NCI-H2227 (cell line): ENCODE results near the gene IL15RA.
"Not testable (repeated sequence)": the region's sequence is repeated elsewhere in the genome, so short reads cannot be mapped to it uniquely, and the experiment has no call there.

Experiments used
- DNase-seq: peaks from one replicate; lab custom pipeline; 2025; ENCODE audit not compliant: unreplicated experiment; lab: John Stamatoyannopoulos, UW

The IL15RA gene

DNA sequence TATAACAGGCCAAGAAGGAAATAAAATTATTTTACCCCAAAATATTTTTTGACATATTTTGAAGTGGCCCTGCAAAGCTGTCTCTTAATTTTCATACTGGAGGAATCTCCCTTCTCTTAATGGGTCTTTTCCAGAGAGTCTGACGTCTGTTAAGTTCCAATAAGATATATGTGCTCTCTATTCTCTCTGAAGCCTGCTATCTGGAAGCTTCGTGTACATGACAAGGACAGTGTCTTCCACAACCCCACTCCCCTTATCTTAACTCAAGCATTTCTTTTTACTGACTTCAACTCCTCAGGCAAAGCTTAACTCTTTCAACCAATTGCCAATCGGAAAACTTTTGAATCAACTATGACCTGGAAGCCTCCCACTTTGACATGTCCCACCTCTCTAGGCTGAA is 29.2 kb upstream of the IL15RA start:
- DNase-seq: no peak

DNA sequence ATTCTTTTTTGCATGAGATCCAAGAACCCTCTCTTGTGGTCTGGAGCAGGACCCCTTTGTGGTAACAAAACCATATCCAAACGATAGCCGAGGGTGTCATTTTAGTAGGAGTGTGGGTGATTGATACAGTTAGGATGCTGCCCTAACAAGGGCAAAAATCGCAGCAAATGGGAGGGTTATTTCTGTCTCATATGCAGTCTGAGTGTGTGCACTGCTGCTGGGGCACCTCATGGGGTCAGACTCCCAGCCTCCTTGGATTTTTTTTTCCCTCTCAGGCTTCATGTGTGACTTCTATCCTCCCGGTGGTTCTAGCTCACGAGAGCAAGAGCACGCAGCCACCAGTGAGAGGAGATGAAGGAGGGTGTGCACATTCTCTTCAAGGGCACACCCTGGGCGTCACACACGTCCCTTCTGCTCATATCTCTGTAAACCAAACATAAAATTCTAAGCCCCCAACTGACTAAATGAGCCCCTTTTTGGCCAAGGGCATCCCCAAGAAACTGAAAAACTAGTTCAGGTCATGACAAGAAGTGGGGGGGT is 28.6 kb upstream of the IL15RA start:
- no peak for DNase-seq

DNA sequence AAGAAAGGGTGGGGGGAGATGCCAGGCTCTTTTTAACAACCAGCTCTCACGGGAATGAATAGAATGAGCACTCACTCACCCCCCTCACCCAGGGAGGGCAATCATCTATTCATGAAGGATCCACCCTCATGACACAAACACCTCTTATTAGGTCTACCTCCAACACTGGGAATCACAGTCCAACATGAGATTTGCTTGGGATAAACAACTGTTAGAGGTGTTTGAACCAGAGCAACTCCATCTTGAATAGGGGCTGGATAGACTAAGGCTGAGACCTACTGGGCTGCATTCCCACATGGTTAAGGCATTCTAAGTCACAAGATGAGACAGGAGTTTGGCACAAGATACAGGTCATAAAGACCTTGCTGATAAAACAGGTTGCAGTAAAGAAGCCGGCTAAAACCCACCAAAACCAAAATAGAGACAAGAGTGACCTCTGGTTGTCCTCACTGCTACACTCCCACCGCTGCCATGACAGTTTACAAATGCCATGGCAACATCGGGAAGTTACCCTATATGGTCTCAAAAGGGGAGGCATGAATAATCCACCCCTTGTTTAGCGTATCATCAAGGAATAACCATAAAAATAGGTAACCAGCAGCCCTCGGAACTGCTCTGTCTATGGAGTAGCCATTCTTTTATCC is 27.9 kb upstream of the IL15RA start:
- not testable (repeated sequence) for DNase-seq

DNA sequence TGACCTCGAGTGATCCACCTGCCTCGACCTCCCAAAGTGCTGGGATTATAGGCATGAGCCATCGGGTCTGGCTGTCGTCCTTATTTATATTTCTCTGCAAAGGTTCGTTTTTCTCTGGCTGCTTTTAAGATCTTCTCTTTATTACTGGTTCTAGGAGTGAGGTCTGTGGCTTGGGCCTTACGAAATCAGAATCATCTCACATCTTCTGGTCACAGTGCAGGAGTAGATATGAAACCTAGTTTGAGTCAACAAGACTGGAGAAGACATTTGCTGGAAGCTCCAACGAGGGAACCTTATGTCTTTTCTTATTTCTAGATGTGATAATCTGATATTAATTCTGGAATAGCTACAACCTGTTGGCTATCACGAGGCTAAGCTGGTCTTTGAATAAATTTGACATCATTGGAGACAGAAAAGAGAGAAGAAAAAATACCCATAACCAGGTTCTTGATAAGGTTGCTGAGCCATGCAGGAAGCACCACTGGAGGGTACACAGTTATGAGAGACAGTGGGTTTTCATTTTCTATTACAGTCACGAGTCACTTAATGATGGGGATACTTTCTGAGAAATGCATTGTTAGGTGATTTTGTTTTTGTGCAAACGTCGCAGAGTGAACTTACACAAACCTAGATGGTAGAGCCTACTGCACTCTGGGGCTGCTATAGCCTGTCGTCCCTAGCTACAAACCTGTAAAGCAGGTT is 25.6 kb upstream of the IL15RA start:
- no peak for DNase-seq

DNA sequence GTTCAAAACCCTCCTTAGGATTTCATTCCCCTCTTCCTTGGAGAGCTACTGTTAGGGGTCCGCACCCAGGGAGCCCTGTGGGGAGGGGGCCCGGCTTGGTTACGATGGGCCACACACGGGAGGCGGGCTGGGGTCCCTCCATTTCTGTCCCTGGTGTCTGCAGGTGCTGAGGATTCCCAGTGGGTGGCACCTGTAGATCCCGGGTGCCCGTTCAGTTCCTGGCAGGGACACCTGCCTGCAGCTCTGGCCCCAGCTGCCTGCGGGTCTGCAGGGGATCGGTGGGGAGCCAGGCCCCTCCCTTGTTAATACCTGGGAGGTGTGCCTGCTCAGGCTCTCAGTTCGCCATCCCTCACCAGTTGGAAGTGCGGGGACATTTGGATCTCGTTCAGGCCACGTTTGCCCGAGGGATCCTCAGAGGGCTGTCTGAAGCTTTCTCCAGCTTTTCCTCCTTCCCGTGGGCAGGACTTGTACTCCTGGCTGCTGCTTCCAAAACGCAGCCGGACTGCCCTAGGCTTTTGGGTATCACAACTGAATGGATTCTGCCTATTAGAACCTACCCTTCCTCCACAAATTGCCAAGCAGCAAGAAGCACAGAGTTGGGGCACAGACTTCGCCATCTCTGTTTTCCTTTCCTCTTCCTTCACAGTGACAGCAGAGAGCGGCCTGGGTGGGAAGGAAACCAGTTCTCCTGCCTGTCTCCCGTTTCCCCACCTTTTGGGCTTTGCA is 22.3 kb upstream of the IL15RA start:
- no peak for DNase-seq

DNA sequence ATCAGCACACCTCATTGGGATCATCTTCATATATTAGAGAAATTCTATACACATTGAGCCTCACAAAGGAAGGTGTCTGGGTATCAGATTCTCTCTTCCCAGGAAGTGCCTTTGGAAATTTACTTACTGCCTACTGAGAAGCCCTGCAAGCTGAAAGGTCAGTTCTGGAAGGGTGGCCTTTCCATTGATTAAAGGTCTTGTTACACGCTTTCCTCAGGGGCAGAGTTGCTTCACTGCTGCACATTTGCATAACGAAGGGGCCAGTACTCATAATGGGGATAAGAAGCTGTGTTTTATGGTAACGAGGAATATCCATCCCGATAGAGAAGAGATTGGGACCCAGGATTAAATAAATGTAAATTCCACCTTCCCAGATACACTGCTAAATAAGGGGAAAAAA is 19.4 kb upstream of the IL15RA start:
- DNase-seq: no peak

DNA sequence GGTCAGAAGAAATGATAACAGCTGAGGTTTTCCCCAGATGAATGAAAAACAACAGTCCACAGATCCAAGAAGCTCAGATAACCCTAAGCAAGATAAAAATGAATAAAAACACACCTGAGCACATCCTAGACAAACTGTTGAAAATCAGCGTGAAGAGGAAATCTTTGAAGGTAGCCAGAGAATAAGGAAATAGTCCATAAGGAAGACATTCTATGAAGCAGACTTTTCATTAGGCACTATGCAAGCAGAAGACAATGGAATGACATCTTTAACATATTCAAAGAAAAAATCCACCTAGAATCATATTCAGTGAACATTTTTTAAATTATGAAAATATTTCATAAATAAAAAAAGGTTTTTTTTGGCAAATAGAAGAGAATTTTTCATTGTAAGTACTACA is 15.1 kb upstream of the IL15RA start:
- DNase-seq: no peak

DNA sequence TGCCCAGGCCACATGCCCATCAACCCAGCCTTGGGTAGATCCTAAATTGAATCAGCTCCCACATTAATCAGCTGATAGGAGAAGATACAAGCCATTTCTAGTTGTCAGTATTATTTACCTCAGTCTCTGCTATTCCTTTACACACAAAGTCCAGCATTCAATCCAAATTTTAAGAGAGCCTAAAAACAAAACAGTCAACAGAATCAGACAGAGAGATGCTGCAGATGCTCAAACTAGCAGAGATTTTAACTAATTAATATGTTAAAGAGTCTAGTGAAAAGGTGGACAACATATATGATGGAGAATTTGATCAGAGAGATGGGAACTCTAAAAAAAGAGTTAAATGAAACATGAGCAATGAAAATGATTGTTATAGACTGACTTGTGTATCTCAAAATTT is 14.4 kb upstream of the IL15RA start:
- no peak for DNase-seq

DNA sequence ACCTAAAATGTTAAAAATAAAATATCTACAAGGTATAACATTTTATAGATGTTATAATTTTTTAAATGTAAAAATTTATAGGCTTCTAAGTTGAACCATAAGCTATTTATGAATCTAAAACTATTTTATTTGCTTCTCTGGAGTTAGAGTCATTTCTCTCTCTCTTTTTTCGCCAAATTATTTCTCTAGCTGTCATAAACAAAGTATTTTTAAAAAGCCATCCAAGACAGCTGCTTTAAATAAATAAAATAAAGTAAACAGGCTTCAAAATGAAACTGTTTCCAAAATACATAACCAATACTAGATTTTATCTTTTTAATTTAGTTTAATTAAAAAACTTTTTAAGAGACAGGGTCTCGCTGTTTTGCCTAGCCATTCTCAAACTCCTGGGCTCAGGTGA is 12.4 kb upstream of the IL15RA start:
- DNase-seq: no peak

DNA sequence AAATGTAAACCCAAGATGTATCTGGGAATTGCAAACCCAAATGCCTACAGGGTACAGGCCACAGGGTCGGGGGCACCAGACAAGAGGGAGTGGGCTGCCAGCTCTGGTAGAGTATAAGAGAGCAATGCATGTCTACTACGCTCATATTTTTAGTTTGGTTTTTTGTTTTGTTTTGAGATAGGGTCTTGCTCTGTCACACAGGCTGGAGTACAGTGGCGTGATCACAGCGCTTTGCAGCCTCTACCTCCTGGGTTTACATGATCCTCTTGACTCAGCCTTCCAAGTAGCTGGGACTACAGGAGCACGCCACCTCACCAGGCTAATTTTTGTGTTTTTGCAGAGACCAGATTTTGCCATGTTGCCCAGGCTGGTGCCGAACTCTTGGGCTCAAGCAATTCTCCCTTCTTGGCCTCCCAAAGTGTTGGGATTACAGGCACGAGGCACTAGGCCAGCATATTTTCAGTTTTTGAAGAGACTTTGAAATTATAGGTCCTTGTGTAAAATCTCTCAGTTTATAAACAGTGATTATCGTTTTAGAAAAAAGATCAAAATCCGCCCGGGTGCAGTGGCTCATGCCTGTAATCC is 11.1 kb upstream of the IL15RA start:
- no peak for DNase-seq

DNA sequence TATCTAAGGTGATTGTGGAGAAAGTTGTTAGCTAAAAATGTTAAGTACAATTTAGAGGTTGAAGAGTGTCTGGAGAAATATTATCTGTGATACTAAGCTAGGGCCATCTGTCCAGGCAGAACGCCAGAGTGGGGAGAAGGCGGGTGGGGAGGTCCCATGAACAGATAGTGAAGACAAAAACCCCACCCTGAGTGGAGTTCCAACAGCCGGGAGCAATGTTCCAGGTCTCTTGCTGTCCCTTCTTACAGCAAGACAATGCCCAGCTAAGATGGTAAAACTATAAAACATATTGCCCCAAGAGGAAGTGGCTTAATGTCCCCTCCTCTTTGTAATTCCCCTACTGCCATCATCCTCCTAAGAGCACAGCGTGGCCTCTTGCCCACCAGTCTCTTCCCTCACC is 10.4 kb upstream of the IL15RA start:
- DNase-seq: no peak

DNA sequence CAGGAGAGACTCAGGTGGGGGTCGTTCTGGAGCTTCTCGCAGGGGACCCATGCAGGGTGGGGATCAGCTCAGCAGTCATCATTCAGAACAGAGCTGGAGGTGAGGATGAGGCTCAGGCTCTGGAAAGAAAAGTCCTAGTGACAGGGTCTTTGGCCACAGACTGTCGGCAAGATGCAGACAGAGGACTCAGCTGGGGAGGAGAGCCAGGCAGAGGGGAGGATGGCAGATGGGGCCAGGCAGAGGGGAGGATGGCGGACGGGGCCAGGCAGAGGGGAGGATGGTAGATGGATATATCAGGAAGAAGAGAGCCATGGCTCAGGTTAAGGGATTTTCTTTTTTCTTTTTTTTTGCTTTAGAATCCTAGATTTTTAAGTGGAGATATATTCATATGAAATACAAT is 7.7 kb upstream of the IL15RA start:
- no peak for DNase-seq

DNA sequence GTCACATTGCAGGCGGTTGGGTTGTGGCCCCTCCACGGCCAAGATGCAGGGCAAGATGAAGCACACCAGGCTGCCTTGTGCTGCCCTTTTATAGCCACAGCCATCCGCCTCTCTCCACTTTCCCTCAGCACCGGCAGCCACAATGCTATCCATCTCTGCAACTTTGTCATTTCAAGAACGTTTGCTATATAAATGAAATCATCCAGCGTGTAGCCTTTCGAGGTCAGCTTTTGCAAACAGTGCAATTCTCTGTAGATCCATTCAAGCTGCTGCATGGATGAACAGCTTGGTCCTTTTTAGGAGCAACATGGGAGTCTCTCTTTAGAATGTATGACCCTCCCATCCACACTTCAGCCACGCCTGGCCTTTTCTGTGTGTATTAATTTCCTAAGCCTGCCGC is 6.4 kb upstream of the IL15RA start:
- DNase-seq: no peak

DNA sequence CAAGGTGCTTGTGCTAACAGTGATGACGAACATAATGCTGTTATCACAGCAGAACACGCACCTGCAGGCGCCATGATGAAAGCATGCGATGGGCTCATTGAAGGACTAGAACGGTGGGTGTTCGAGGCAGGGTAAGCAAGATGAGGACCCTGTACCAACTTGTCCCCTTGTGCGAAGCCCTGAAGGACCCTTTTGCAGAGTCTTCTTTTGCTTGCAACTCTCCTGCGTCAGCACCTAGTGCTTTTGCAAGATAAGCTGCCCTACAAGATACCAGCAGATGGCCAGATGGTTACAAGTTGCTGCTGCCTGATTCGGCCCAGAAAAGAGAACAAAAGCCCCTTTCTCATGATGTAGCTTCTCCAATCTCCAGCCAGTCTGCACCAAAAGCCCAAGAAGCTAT is 4.2 kb upstream of the IL15RA start:
- DNase-seq: no peak

DNA sequence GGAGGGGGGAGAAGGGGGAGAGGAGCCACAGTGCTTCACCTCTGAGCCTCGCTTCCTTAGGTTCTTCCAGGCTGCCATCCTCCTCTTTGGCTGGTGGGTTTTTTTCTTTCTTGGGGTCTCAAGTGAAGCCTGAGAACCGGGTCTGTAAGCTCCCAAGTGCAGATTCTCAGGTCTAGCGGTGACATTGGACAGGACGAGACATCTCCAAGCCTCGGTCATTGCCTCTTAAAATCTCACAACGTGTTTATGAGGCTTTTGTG is 817 bp upstream of the IL15RA start:
- DNase-seq: no peak

DNA sequence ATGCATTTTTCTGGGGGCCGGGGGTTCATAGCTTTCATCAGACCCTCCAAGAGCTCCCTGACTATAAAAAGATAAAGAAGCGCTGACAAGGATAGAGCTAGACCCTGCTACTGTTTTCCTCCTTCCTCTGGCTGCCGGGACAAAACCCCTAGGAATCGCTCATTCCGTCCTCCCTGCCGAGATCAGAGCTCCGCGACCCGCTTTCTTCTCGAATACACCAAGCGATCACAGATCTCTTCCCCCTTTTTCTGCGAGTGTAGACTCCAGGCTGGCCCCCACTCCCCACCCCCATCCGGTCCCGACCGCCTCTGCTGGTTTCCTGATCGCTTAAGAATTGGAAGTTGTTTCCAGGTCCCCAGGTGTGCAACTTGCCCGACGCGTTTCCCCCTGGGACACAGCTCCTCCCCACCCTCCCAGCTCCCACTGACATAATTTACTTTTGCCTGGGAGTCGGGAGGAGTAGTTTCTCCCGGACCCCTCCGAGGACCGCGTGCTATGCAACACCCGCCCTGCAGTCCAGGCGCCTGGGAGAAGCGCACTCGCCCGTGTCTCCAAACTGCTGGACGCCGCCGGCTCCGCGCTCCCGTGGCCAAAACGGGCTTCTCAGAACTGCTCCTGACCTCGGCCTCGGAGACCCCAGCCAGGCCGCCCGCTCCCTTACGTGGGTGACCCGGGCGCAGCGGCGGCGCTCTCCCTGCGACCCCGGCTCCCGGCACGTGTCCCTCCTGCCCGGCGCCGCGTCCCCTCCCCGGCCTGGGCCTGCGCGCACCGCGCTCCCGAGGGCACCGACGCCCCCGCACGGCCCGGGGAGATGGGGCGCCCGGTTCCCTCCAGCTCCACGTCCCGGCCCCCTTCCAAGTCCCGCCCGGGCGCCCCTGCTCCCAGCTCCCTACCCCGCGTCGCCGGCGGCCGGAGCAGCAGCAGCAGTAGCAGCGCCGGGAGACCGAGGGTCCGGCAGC is 552 bp downstream of the IL15RA start:
- no peak for DNase-seq

DNA sequence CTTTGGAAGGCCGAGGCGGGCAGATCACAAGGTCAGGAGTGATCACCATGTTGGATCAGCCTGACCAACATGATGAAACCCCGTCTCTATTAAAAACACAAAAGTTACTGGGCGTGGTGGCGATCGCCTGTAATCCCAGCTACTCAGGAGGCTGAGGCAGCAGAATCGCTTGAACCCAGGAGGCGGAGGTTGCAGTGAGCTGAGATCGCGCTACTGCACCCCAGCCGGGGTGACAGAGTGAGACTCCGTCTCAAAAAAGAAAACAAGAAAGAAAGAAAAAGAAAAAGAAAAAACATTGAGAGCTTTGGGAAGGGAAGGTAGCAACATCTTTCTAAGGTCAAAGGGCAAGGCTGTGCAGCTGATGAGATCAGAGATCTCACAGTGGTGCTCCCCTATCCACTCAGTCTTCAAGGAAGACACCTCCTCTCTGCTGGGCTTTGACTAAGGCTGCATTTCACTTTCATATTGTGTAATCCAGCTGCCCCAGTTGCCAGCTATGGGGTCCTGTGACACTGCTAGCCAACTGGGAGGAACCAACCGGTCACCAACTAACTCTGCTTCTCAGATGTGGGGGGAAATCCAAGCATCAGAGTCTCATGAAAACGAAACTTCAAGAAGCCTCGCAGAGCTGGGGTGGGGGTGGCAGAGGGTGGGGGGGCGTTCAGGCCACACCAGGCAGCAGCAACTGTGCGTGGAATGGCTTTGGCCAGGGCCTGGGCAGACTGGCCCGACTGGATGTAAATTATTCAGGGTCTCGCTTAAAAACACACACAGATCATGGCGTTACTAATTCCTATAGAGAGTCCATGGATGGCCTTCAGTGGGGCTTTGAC is 1.5 kb downstream of the IL15RA start:
- DNase-seq: no peak

DNA sequence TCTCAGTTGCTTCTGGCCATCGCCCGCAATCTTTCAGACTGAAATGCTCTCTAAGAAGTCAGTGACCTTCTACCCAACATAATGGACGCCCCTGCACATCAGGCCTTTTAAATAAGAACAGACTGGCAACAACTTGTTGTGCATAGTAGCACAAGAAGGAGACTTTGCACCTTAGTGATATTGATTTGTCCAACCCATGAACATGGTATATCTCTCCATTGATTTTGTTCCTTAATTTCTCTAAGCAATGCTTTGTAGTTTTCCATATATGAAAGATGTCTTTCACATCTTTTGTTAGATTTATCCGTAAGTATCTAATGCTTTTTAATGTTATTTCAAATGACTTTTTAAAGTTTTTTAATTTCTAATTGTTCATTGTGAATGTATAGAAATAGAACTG is 4.3 kb downstream of the IL15RA start:
- DNase-seq: no peak

DNA sequence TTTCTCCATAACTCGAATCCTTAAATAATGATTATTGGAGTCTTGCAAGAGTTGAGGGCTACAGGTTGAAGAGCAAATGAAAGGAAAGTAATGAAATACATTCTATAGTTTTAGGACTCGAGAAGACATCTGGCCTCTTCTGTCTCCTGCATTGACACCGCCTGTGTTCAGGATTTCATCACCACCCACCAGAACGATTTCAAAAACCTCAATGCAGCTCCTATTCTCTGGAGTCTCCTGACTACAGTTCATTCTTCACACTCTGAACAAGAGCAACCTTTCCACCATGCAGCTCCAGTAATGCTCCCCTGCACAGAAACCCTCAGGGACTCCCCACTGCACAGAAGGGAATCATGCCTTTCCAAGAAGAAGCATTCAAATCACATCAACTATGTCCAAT is 5.5 kb downstream of the IL15RA start:
- DNase-seq: no peak

DNA sequence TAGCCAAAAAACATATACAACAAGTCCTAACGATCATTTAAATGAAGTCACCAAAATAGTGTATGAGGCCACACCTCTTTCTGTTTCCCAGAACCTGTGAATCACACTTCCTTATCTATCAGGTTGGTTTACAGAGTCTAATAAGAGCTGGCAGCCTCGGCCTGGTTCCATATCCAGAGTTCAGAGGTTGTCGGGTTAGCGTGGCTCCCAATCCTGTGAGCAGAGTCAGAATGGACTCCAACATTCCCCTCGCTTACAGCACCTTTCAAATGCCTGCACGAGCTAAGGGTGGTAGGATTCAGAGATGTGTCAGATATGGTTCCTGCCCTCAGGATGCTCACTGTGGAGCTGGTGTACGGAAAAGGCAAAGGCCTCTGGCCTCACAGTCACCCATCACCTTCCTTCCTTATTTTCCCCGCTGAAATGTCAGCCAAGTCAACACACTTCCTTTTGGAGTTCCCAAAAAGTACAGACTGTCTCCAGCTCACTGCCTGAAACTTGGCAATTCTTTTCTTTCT is 6.0 kb downstream of the IL15RA start:
- no peak for DNase-seq
